Tibial artery (tissue), 4 donors: ENCODE data around the gene SATL1.
"Not testable (repeated sequence)": the region's sequence is repeated elsewhere in the genome, so short reads cannot be mapped to it uniquely, and the experiment has no call there.

Source experiments
- DNase-seq, 2 donors: peaks; one replicate each; pipeline ENCODE4 v3.0.0-alpha.2; 2019
- H3K27ac ChIP-seq, 2 donors: fragments of 200-600 bp; sonication (generic) in 1 of 2; 1 replicate in 1 of 2; 2 replicates in 1 of 2; pipeline ENCODE4 v1.5.1; 2018 to 2019; ENCODE audit warnings: mild to moderate bottlenecking in 1 of 2
- H3K27me3 ChIP-seq, 2 donors: fragments of 200-600 bp; sonication (generic) in 1 of 2; one replicate each; pipeline versions ENCODE4 v1.5.1 to v1.6.0; 2016 to 2019
- H3K36me3 ChIP-seq, 3 donors: fragments of 200-600 bp; sonication (generic) in 2 of 3; one replicate each; pipeline ENCODE4 v1.5.1; 2016 to 2019; ENCODE audit warnings: mild to moderate bottlenecking in 2 of 3
- H3K4me1 ChIP-seq, 4 donors: fragments of 200-600 bp; sonication (generic) in 2 of 4; 1 replicate in 3 of 4; 2 replicates in 1 of 4; pipeline ENCODE4 v1.5.1; 2016 to 2019
- H3K4me3 ChIP-seq, 2 donors: fragments of 200-600 bp; sonication (generic) in 1 of 2; 1 replicate in 1 of 2; 2 replicates in 1 of 2; pipeline ENCODE4 v1.5.1; 2018 to 2019; ENCODE audit warnings: mild to moderate bottlenecking in 2 of 2
- H3K9me3 ChIP-seq, 3 donors: fragments of 200-600 bp; sonication (generic) in 1 of 3; one replicate each; pipeline ENCODE4 v1.5.1; 2016 to 2019
- CTCF ChIP-seq, 2 experiments: fragments of 200-600 bp in 1 of 2; fragments of 450-650 bp in 1 of 2; IDR thresholded peaks; one replicate each; pipeline ENCODE4 v1.5.1; 2017 to 2019; ENCODE audit warnings: antibody characterized with exemption in 2 of 2, mild to moderate bottlenecking in 1 of 2, moderate library complexity in 1 of 2
- intact Hi-C: fragments of 100-400 bp; cut with DNase I; formaldehyde crosslinking; loops from one replicate; pipeline ENCODE4 v1.15.0; 2023; ENCODE audit warnings: low total_unique reads

SATL1 gene

GRCh38 chrX:85108165-85108564 lies 135.4 kb downstream of the SATL1 start:
- H3K4me1 ChIP-seq: no peaks in the 10 kb centered on the region
- no peaks in the 10 kb centered on the region for H3K9me3 ChIP-seq
- no peaks in the 10 kb centered on the region for H3K36me3 ChIP-seq
- no peak for TF ChIP-seq CTCF (IDR thresholded peaks at IDR 0.05)
- no peak for DNase-seq
- no peak overlapping the region for H3K4me3 ChIP-seq
- no peaks in the 10 kb centered on the region for H3K27me3 ChIP-seq
- intact Hi-C loops: loop anchor here (10.0 kb wide), 1 partner anchor 437 kb away; no protein-coding TSS in a partner anchor
- H3K27ac ChIP-seq: no peak overlapping the region

GRCh38 chrX:85107407-85107806 lies 136.2 kb downstream of the SATL1 start:
- no peaks in the 10 kb centered on the region for H3K36me3 ChIP-seq
- intact Hi-C loops: loop anchor here (10.0 kb wide), 1 partner anchor 437 kb away; no protein-coding TSS in a partner anchor
- no peaks in the 10 kb centered on the region for H3K4me1 ChIP-seq
- H3K27ac ChIP-seq: no peak overlapping the region
- TF ChIP-seq CTCF (IDR thresholded peaks at IDR 0.05): no peak
- no peak for DNase-seq
- H3K27me3 ChIP-seq: no peaks in the 10 kb centered on the region
- H3K4me3 ChIP-seq: no peak overlapping the region
- no peaks in the 10 kb centered on the region for H3K9me3 ChIP-seq

- Histone ChIP-seq H3K36me3 (peaks cover 4 to 15% (median 12%) of the 10 kb centered on the region in 3 donors), H3K4me3 (no peak overlapping the region), H3K9me3 (no peaks in the 10 kb centered on the region), H3K27me3 (no peaks in the 10 kb centered on the region), H3K4me1 (no peaks in the 10 kb centered on the region), H3K27ac (no peak overlapping the region)
- DNase-seq: no peak
- intact Hi-C loops: no loop called here
- TF ChIP-seq CTCF (IDR thresholded peaks at IDR 0.05): no peak
These were observed 154.2 kb downstream of the SATL1 start for GRCh38 chrX:85089321-85089840.

- Histone ChIP-seq H3K27me3 (no peaks in the 10 kb centered on the region), H3K9me3 (no peaks in the 10 kb centered on the region), H3K27ac (no peak overlapping the region), H3K4me1 (no peaks in the 10 kb centered on the region), H3K36me3 (peaks cover 0 to 5% (median 4%) of the 10 kb centered on the region in 3 donors), H3K4me3 (no peak overlapping the region)
- TF ChIP-seq CTCF (IDR thresholded peaks at IDR 0.05): peak; percentile 35 to 59
- no peak for DNase-seq
- intact Hi-C loops: no loop called here
These were observed 158.7 kb downstream of the SATL1 start for GRCh38 chrX:85084770-85085393.

- H3K4me3 ChIP-seq, H3K27me3 ChIP-seq, H3K27ac ChIP-seq, H3K9me3 ChIP-seq, intact Hi-C loops, DNase-seq, H3K4me1 ChIP-seq: not testable (repeated sequence)
- peaks cover 0 to 24% (median 10%) of the 10 kb centered on the region in 3 donors for H3K36me3 ChIP-seq
These were observed 166.3 kb downstream of the SATL1 start for GRCh38 chrX:85077247-85077646.

GRCh38 chrX:85065512-85066198 lies 177.9 kb downstream of the SATL1 start:
- Histone ChIP-seq H3K27me3 (no peaks in the 10 kb centered on the region), H3K36me3 (peaks cover 0 to 7% (median 0%) of the 10 kb centered on the region in 3 donors), H3K9me3 (no peaks in the 10 kb centered on the region), H3K27ac (no peak overlapping the region), H3K4me1 (no peaks in the 10 kb centered on the region), H3K4me3 (no peak overlapping the region)
- DNase-seq: no peak
- TF ChIP-seq CTCF (IDR thresholded peaks at IDR 0.05): no peak
- intact Hi-C loops: no loop called here
